Measurements from ENCODE around the gene AHNAK.

DNA sequence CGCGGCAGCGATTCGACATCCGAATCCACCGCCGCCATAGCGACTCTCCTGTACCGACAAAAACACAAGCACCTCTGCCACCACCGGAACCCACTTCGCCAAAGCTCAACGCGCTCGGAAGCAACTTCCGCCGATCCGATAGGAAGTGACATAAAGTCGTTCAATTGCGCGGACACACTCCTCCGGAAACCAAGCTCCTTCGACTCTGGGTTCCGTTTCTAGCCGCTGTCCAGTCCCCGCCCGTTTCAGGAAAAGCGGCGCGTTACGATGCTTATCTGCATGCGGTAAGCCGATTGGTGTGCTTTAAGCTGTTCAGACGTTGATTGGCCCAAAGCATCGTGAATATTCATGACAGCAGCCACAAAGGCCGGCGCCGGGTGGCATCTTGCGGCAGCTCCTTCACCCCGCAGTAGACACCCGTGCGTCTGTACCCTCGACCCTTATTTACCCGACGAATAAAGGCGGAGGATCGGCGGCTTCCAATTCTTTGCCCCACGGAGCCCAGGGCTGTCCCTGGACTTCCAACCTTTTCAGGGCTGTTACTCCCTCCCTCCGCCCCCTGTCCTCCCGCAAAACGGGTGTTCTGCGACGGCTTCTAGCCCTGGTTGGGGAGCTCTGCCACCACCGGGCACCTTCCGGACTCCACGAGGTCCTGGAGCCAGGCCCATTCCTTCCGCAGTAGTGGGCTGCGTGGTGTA is 45.0 kb upstream of the AHNAK start, which contains the start of gene TUT1:
- TF ChIP-seq, protein P1, sequence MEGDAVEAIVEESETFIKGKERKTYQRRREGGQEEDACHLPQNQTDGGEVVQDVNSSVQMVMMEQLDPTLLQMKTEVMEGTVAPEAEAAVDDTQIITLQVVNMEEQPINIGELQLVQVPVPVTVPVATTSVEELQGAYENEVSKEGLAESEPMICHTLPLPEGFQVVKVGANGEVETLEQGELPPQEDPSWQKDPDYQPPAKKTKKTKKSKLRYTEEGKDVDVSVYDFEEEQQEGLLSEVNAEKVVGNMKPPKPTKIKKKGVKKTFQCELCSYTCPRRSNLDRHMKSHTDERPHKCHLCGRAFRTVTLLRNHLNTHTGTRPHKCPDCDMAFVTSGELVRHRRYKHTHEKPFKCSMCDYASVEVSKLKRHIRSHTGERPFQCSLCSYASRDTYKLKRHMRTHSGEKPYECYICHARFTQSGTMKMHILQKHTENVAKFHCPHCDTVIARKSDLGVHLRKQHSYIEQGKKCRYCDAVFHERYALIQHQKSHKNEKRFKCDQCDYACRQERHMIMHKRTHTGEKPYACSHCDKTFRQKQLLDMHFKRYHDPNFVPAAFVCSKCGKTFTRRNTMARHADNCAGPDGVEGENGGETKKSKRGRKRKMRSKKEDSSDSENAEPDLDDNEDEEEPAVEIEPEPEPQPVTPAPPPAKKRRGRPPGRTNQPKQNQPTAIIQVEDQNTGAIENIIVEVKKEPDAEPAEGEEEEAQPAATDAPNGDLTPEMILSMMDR (IDR thresholded peaks at IDR 0.05; ENCODE audit: low read length): no peak
- no peak for TF ChIP-seq EZH2 (IDR thresholded peaks at IDR 0.05; ENCODE audit: borderline replicate concordance, low read length)
